A549 (cell line): ENCODE results near the gene NGDN. TPM values are rescaled to one million over a fixed set of nuclear protein-coding genes. Genes with fewer than 3 reads are reported as not detected.

ENCODE experiments used
- ATAC-seq, 2 experiments: fragments of 200-7000 bp in 1 of 2; fragments of >200 bp in 1 of 2; cut with Nextera tagmentation in 1 of 2; cut with Tn5 transposase in 1 of 2; 3 replicates each; pipeline versions ENCODE4 v1.8.0 to v1.9.1; 2018 to 2020; ENCODE audit warnings: mild to moderate bottlenecking in 1 of 2, moderate library complexity in 1 of 2
- CTCF ChIA-PET: fragments of 300-600 bp; sonication (Branson Sonifier 250); formaldehyde crosslinking; extraction: SDS; loops from one replicate; lab custom pipeline; 2021; ENCODE audit warnings: antibody characterized with exemption, inconsistent platforms; lab: Yijun Ruan, JAX
- POLR2A ChIA-PET: fragments of 350-600 bp; formaldehyde crosslinking; extraction: SDS; loops from one replicate; lab custom pipeline; 2021; ENCODE audit warnings: antibody characterized with exemption, inconsistent platforms; lab: Yijun Ruan, JAX
- DNase-seq, 2 experiments: peaks; one replicate each; pipeline versions ENCODE4 v3.0.0 to v3.0.0-alpha.2; 2011 to 2016; ENCODE audit warnings: low read depth in 1 of 2, low spot score in 1 of 2
- FAIRE-seq: peaks from 2 replicates; lab custom pipeline; 2011; peaks lifted over from hg19 to GRCh38; lab: Jason Lieb, UNC
- H3K27ac ChIP-seq, 2 experiments: fragments of >200 bp; sonication (Bioruptor Twin); formaldehyde crosslinking; 3 replicates each; pipeline ENCODE4 v1.5.1; 2016 to 2017
- H3K4me1 ChIP-seq: fragments of >200 bp; sonication (Bioruptor Twin); formaldehyde crosslinking; 3 replicates; pipeline ENCODE4 v1.6.1; 2016
- H3K4me2 ChIP-seq: fragments of >200 bp; sonication (Bioruptor Twin); formaldehyde crosslinking; 3 replicates; pipeline ENCODE4 v1.6.1; 2016
- H3K4me3 ChIP-seq: fragments of >200 bp; sonication (Bioruptor Twin); formaldehyde crosslinking; 3 replicates; pipeline ENCODE4 v1.5.1; 2016
- H3K9me3 ChIP-seq: fragments of >200 bp; sonication (Bioruptor Twin); formaldehyde crosslinking; 3 replicates; pipeline ENCODE4 v1.6.1; 2016
- ATOH8 ChIP-seq: fragments of 250-450 bp; sonication (Bioruptor Pico); IDR thresholded peaks from 2 replicates; pipeline ENCODE4 v1.5.0; 2020; ENCODE audit warnings: low read depth, mild to moderate bottlenecking, moderate library complexity
- BCL3 ChIP-seq: fragments of >200 bp; sonication (Bioruptor Twin); formaldehyde crosslinking; IDR thresholded peaks from 3 replicates; pipeline ENCODE4 v1.6.1; 2016
- CHD2 ChIP-seq: fragments of 150-350 bp; IDR thresholded peaks from 2 replicates; pipeline ENCODE4 v1.6.1; 2014; ENCODE audit warnings: low read length; ENCODE audit not compliant: partially characterized antibody
- E2F6 ChIP-seq: IDR thresholded peaks from 2 replicates; pipeline ENCODE4 v1.6.1; 2012; ENCODE audit warnings: low read depth, borderline replicate concordance
- ELK1 ChIP-seq: fragments of 150-350 bp; IDR thresholded peaks from 2 replicates; pipeline ENCODE4 v1.6.1; 2014; ENCODE audit warnings: low read depth, mild to moderate bottlenecking, low read length
- ESRRA ChIP-seq: fragments of 150-350 bp; IDR thresholded peaks from 2 replicates; pipeline ENCODE4 v1.6.1; 2014; ENCODE audit warnings: mild to moderate bottlenecking, low read length, borderline replicate concordance
- HES2 ChIP-seq: fragments of >200 bp; sonication (Bioruptor Twin); formaldehyde crosslinking; IDR thresholded peaks from 2 replicates; pipeline ENCODE4 v1.6.1; 2016
- HEYL ChIP-seq: fragments of 250-450 bp; sonication (Bioruptor Pico); IDR thresholded peaks from 2 replicates; pipeline ENCODE4 v1.8.0; 2021; ENCODE audit warnings: mild to moderate bottlenecking, moderate library complexity
- KDM5A ChIP-seq: fragments of 200-600 bp; sonication (generic); IDR thresholded peaks from 2 replicates; pipeline ENCODE4 v1.6.1; 2016; ENCODE audit warnings: antibody characterized with exemption, mild to moderate bottlenecking
- MAFK ChIP-seq: fragments of 450-650 bp; IDR thresholded peaks from 2 replicates; pipeline ENCODE4 v1.6.1; 2014; ENCODE audit not compliant: partially characterized antibody
- NFE2L2 ChIP-seq: fragments of 150-350 bp; conservative IDR thresholded peaks from 2 replicates; pipeline ENCODE4 v1.6.1; 2014; ENCODE audit warnings: low read length
- SMC3 ChIP-seq: fragments of >200 bp; sonication (Bioruptor Twin); formaldehyde crosslinking; IDR thresholded peaks from 3 replicates; pipeline ENCODE4 v1.6.1; 2018; ENCODE audit warnings: inconsistent platforms
- ZC3H11A ChIP-seq: fragments of 450-650 bp; IDR thresholded peaks from 2 replicates; pipeline ENCODE4 v1.6.1; 2014; ENCODE audit warnings: antibody characterized with exemption, mild to moderate bottlenecking
- ZSCAN20 ChIP-seq: fragments of 250-450 bp; sonication (Bioruptor Pico); IDR thresholded peaks from 2 replicates; pipeline ENCODE4 v1.8.0; 2022; ENCODE audit warnings: mild to moderate bottlenecking, moderate library complexity
- WGBS: methylation state at CpG from one replicate; pipeline ENCODE4 v1.1.6; 2017; ENCODE audit errors: missing lambda C conversion rate; 5-methylcytosine and 5-hydroxymethylcytosine counted together
- polyA plus RNA-seq, 4 experiments: library from polyadenylated mRNA; depleted of rRNA in 3 of 4; stranded (reverse); fragments of >200 nt; fragmentation: RNase III in 1 of 4; extraction: RNeasy Plus Mini Kit Qiagen cat#74134 plus additional on column Dnase treatment in 1 of 4; gene quantifications; 2 replicates in 3 of 4; 3 replicates in 1 of 4; pipeline ENCODE4 v1.2.3, GENCODE V29; 2011 to 2017

Gene NGDN
- polyA plus RNA-seq, 2 of the 4 experiments (the other 2 are of a cell fraction) = 62.9 to 108 TPM

GRCh38 chr14:23514644-23514957 is 45.1 kb downstream of the NGDN start:
- Histone ChIP-seq H3K9me3 (no peaks in the 10 kb centered on the region), H3K27ac (no peak overlapping the region), H3K4me1 (no peaks in the 10 kb centered on the region), H3K4me3 (no peak overlapping the region), H3K4me2 (no peak overlapping the region)
- no peak for DNase-seq
- ChIA-PET POLR2A (no interaction called here), CTCF (interaction anchor here (1.0 kb wide), 2 partner anchors 13 to 46 kb away, joined by 3 to 4 read pairs; no protein-coding TSS in a partner anchor)
- no peak for FAIRE-seq
- 33% methylated on average over 3 of the region's 3 CpGs for WGBS
- no peak for TF ChIP-seq ZC3H11A
- peak; percentile 14 for TF ChIP-seq MAFK
- no peak for ATAC-seq

GRCh38 chr14:23517650-23518326 is 48.3 kb downstream of the NGDN start:
- CTCF ChIA-PET = interaction anchor here (0.6 to 2.2 kb wide), 4 partner anchors 16 to 42 kb away, joined by 3 to 8 read pairs (median 6); no protein-coding TSS in a partner anchor
- WGBS = 52% methylated on average over 6 of the region's 6 CpGs
- FAIRE-seq = no peak

GRCh38 chr14:23518709-23519108 is 49.2 kb downstream of the NGDN start:
- POLR2A ChIA-PET = no interaction called here

More at GRCh38 chr14:23517650-23518326, 48.3 kb downstream of the NGDN start:
- DNase-seq (no peak), ATAC-seq (no peak)
- POLR2A ChIA-PET = no interaction called here
- Histone ChIP-seq H3K9me3 (no peaks in the 10 kb centered on the region), H3K4me3 (no peak overlapping the region), H3K4me1 (no peaks in the 10 kb centered on the region), H3K4me2 (no peak overlapping the region), H3K27ac (no peak overlapping the region)
- TF ChIP-seq ZSCAN20 (CRISPR knock-in tag) = no peak
- no peak for TF ChIP-seq ELK1
- no peak for TF ChIP-seq MAFK
- no peak for TF ChIP-seq HES2
- no peak for TF ChIP-seq HEYL (CRISPR knock-in tag)
- TF ChIP-seq NFE2L2 = no peak
- TF ChIP-seq ESRRA = no peak
- no peak for TF ChIP-seq BCL3
- no peak for TF ChIP-seq KDM5A
- no peak for TF ChIP-seq E2F6
- TF ChIP-seq SMC3 = no peak
- TF ChIP-seq ATOH8 = no peak

More at GRCh38 chr14:23518709-23519108, 49.2 kb downstream of the NGDN start:
- 80% methylated on average over 4 of the region's 4 CpGs for WGBS
- FAIRE-seq (no peak), DNase-seq (no peak), ATAC-seq (no peak)
- no peak overlapping the region for H3K4me2 ChIP-seq
- no peak for TF ChIP-seq CHD2
- TF ChIP-seq MAFK = peak; percentile 96
- H3K4me3 ChIP-seq = no peak overlapping the region
- no peaks in the 10 kb centered on the region for H3K4me1 ChIP-seq
- no peak overlapping the region for H3K27ac ChIP-seq
- CTCF ChIA-PET = interaction anchor here (1.6 to 2.1 kb wide), 2 partner anchors 8 to 40 kb away, joined by 3 to 8 read pairs; no protein-coding TSS in a partner anchor
- H3K9me3 ChIP-seq = no peaks in the 10 kb centered on the region
